ENCODE measurements around the gene AMOTL2.

Gene AMOTL2

DNA sequence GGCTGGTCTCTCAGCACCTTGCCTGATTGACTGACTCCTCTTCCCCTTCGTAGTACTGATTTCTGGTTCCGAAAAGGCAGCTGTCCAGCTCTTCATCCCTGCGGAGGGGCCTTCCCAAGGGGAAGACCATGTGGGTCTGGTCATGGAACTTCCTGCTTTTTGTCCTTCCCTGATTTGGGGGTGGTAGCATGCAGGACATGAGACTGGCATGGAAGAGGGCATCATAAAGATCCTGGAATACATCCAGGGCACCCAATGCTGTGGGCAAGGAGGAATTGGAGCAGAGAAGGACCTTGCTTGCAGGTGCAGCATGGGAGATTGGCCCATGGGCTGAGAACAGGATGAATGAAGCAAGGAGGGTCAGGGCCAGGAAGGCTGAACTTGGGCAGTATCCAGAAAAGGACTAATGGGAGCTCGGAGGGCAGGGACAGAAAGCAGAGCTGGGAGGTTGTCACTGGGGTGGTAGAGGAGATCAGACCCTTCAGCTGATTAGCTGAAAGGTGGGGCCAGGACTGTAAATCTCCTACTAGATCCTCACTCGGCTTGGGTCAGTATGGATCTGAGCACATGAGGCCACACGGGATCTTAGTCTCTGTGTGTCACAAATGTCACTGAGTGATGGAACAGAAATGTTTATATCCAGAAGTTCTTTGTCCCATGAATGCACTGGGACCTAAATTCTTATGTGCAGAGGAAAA is 59.5 kb downstream of the AMOTL2 start:
- TF ChIP-seq, protein P1, sequence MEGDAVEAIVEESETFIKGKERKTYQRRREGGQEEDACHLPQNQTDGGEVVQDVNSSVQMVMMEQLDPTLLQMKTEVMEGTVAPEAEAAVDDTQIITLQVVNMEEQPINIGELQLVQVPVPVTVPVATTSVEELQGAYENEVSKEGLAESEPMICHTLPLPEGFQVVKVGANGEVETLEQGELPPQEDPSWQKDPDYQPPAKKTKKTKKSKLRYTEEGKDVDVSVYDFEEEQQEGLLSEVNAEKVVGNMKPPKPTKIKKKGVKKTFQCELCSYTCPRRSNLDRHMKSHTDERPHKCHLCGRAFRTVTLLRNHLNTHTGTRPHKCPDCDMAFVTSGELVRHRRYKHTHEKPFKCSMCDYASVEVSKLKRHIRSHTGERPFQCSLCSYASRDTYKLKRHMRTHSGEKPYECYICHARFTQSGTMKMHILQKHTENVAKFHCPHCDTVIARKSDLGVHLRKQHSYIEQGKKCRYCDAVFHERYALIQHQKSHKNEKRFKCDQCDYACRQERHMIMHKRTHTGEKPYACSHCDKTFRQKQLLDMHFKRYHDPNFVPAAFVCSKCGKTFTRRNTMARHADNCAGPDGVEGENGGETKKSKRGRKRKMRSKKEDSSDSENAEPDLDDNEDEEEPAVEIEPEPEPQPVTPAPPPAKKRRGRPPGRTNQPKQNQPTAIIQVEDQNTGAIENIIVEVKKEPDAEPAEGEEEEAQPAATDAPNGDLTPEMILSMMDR (IDR thresholded peaks at IDR 0.05; ENCODE audit: low read depth, low read length, missing control alignments) = no peak
- DNase-seq (ENCODE audit: extremely low read depth, low read depth) = no peak
- H3K4me3 ChIP-seq (replicated peaks; ENCODE audit: low read depth, low read length) = no peak overlapping the region

DNA sequence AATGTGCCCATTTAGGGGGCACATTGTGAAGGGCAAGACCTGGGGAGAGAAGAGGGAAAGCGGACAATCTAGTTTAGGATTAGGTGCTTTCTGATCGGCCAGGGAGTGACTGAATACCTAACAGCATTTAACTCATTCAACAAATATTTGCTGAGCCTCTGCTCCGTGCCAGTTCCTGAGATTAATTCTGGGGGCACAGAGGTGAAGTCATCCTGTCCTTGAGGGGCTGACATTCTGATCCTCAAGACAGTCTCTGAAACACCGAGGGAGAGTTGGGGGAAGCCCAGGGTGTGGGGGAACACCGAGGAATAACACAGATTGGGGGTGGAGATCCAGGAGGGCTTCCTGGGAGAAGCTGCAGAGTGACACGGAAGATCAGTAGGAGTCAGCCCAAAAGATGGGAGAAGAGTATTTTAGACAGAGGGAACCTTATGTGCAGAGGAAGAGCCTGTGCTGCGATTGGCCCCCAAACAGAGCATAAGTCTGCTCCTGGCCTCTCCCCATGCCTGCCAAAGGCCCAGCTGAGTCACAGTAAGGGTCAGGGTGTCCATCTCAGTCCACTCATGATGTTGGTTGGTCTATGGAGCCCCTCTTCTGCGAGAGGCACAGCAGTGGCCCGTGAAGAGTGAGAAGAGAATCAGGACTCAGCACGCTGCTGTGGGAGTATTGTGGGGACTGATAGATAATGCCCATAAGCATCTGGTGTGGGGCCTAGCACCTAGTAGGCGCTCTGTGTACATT is 60.2 kb downstream of the AMOTL2 start:
- TF ChIP-seq, protein P1 (IDR thresholded peaks at IDR 0.05; ENCODE audit: low read depth, low read length, missing control alignments) = no peak
- H3K4me3 ChIP-seq (replicated peaks; ENCODE audit: low read depth, low read length) = peak overlapping the region; percentile 46
- no peak for DNase-seq (ENCODE audit: extremely low read depth, low read depth)

DNA sequence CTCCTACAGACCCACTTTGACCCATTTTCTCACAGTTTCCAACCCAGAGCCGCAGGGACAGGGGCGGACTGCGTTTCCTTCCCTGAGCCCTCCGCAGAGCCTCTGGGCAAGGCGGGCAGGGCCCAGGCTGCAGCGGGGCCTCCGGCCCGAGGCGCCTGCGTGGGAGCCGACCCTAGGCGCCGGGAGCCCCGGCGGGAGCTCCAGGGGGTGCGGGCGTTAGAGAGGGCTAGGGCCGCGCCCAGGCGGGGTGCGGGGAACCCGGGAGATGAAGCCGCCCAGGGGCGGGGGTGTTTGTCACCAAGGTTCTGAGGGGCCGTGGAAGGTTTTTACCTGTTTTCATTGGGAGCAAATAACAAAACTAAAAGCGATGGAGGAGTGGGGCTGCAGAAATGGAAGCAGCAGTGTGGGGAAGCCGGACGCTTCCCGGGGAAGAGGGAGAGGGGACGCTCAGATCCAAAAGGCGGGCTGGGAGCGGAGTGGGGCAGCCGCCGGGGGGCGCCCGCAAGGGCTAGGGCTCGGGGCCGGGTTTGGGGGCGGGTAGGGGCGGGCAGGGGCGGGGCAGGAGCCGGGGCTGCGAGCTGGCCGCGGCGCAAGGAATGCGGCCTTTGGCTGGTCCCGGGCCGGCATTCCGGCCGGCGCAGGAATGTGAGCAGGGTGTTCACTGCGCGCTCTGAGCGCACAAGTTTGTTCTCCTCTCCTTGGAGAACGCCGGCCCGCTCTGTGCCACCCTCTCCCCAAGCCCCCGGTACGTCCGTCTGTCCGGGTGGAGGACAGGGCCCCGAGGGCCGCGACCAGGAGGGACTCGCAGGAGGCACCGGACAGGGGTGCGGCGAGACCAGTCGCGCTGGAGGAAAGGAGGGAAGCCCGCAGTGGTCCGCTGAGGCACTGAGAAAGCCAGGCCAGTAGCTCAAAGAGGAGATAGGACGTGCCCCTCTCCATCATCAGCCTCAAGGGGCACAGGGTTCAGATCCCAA is 61.1 kb downstream of the AMOTL2 start:
- H3K4me3 ChIP-seq (replicated peaks; ENCODE audit: low read depth, low read length) = peak overlapping the region; percentile 46
- TF ChIP-seq, protein P1 (IDR thresholded peaks at IDR 0.05; ENCODE audit: low read depth, low read length, missing control alignments) = peak; percentile 28
- DNase-seq (ENCODE audit: extremely low read depth, low read depth) = no peak

DNA sequence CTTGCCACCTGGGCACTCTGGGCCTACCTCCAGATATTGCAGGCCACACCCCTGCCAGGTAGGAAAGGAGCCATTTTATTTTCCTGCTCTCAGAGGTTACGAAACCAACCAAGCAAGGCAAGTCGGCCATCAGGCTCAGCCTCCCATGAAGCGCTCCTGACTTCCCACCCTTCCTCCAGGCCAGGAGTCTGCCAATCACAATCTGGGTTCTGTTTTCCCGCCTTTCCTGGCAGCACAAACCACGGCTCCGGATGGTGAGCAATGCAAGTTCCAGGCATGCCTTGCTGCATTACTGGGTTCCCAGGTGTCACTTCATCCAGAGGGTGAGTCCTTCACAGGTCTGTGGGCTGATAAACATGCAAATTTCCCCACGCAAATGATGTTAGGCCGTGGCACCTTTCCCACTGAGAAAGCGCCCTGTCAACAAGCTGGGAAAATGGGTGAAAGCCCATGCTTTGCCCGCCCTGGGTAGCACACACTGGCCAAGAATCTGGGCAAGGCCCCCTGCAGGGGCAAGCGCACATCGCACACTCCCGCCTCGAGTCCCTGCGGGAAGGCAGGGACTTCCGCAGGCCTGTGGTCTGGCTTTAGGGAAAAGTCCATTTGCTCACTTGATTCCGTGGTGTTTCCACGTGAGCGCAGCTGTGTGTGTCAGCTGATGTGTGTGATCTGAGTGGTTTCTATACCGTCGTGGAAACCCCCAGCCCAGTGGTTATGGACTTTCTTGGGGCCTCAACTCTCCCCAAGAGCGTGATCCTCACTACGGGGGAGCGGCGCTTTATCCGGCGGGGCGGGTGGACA is 62.0 kb downstream of the AMOTL2 start:
- no peak overlapping the region for H3K4me3 ChIP-seq (replicated peaks; ENCODE audit: low read depth, low read length)
- TF ChIP-seq, protein P1 (IDR thresholded peaks at IDR 0.05; ENCODE audit: low read depth, low read length, missing control alignments) = no peak
- no peak for DNase-seq (ENCODE audit: extremely low read depth, low read depth)

DNA sequence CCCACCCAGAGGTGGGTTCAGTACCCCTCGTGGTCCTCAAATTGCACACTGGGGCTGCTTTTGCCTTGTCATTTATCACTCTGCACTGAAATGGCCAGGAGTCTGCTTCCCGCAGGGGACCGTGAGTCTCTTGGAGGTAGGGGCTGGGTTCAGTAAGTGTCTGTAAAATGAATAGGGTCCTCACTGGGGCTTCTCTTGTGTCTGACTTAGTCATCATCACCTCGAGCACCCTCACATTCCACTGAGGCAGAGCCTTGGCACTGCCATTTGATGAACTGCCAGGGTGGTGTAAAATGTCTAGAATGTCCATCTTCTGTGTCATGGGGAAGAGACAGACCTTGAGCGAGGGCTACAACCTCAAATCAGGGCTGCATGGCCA is 62.6 kb downstream of the AMOTL2 start:
- TF ChIP-seq, protein P1 (IDR thresholded peaks at IDR 0.05; ENCODE audit: low read depth, low read length, missing control alignments) = no peak
- H3K4me3 ChIP-seq (replicated peaks; ENCODE audit: low read depth, low read length) = no peak overlapping the region
- DNase-seq (ENCODE audit: extremely low read depth, low read depth) = no peak

DNA sequence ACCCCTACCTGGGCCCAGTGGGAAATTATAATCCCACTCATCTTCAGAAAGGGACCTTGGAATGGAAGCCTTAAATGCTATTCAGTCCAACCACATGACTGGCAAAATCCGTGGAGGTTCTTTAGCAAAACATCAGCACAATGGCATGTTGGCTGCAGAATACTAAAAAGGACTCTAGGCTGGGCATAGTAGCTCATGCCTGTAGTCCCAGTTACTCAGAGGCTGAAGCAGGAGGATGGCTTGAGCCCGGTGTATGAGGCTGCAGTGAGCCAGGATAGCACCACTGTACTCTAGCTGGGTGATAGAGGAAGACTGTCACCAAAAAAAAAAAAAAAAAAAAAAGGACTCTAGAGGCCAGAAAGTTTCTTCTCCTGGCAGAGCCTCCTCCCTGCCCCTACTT is 63.0 kb downstream of the AMOTL2 start:
- DNase-seq (ENCODE audit: extremely low read depth, low read depth) = no peak
- TF ChIP-seq, protein P1 (IDR thresholded peaks at IDR 0.05; ENCODE audit: low read depth, low read length, missing control alignments) = no peak
- no peak overlapping the region for H3K4me3 ChIP-seq (replicated peaks; ENCODE audit: low read depth, low read length)

Measured in HFF-Myc (cell line).